GM18870 (cell line): Measurements from ENCODE around the gene ANTKMT.
"Not testable (repeated sequence)": the region's sequence is repeated elsewhere in the genome, so short reads cannot be mapped to it uniquely, and the experiment has no call there.

Source experiments
- ATAC-seq: cut with Tn5 transposase; IDR thresholded peaks from one replicate; pipeline ENCODE4 v1.9.1; 2021; ENCODE audit warnings: moderate library complexity; ENCODE audit not compliant: unreplicated experiment

ANTKMT gene

DNA sequence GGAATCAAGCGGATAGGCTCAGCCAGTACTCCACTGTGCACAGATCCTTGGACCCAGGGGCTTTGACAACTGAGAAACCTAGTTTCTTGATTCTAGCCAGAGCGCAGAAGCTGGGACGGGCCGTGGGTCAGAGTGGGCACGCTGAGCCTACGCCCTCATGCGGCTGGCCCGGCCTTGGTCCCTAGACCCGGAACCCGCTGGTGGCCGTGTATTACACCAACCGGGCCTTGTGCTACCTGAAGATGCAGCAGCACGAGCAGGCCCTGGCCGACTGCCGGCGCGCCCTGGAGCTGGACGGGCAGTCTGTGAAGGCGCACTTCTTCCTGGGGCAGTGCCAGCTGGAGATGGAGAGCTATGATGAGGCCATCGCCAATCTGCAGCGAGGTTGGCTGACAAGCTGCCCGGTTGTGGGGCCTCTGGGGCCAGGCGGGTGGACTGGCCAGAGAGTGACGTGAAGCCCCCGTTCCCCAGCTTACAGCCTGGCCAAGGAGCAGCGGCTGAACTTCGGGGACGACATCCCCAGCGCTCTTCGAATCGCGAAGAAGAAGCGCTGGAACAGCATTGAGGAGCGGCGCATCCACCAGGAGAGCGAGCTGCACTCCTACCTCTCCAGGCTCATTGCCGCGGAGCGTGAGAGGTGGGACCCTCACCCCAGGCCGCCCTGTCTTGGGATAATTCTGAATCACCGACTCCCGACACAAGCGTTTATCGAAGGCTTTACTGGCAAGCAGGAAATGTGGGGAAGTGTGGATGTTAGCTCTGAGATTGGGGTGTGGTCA, 39.8 kb upstream of the ANTKMT start:
- no peak for ATAC-seq

DNA sequence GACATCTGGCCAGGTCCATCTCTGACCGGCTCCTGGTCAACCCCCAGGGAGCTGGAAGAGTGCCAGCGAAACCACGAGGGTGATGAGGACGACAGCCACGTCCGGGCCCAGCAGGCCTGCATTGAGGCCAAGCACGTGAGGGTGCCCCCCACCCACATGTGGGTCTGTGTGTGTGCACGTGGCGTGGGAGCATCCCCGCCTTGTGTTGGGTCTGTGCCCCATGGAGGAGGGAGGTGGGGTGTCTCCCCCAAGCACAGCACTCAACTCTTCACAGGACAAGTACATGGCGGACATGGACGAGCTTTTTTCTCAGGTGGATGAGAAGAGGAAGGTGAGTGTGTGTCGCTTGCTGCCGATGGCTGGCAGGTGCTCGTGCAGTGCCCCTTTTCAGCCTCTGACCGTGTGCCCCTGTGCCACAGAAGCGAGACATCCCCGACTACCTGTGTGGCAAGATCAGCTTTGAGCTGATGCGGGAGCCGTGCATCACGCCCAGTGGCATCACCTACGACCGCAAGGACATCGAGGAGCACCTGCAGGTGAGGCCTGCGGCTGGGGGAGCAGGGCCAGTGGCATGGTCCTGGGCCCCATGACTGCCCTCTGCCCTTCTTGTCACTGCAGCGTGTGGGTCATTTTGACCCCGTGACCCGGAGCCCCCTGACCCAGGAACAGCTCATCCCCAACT, 39.1 kb upstream of the ANTKMT start:
- ATAC-seq = no peak

DNA sequence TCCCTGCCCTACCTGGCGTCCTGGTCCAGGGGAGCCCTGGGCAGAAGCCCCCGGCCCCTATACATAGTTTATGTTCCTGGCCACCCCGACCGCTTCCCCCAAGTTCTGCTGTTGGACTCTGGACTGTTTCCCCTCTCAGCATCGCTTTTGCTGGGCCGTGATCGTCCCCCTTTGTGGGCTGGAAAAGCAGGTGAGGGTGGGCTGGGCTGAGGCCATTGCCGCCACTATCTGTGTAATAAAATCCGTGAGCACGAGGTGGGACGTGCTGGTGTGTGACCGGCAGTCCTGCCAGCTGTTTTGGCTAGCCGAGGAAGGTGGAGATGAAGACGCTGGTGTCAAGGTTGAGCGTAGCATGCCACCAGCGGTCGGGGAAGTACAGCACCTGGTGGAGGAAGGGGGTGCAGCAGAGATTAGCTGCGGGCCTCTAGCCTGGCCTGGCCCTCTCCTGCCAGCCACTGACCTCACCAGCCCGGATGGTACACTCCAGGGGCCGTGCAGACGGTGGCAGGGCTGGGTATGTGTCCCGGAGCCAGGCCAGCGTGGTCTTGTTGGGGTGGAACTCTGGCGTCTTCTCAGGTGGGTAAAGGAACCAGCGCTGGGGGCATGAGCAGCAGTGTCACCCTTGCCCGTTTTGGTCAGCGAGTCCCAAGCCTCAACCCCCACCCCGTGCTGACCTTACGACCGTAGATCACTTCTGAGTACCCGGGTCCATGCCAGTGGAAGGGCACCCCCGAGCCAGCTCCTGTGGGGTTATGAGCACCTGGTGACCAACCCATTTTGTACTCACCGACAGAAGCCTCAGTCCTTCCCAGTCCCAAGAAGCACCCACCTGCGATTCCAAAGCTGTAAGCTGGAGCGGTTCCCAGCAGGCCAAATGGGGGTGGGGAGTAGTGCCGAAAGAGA, 38.2 kb upstream of the ANTKMT start:
- no peak for ATAC-seq

DNA sequence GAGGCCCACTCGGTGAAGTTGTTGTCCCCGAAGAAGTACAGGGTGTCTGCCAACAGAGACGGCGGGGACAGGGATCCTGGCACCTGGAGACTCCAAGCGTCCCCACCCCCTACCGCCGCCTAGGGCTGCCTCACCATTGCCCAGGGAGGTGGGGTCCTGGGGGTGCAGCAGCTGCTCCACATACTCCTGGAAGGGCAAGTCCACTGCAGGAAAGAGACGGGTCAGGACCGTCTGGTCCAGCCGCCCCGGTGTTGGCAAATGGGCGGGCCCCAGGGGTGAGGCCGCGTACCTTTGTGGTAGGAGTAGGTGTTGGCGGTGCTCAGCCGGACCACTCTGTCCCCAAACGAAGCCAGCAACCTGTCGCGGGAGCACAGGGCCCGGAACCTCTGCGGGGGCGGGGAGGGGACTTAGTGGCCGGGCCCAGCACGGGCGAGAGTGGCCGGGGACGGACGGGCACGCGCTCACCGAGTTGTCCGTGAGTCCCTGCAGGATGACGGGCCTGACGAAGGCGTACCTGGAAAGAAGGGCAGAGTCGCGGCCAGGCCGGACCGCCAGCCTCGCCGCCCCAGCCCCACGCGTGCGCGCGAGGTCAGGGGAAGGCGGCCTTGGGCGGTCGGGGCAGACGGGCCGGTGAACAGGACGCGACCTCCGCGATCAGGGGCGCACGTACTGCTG, 37.4 kb upstream of the ANTKMT start:
- ATAC-seq = no peak

DNA sequence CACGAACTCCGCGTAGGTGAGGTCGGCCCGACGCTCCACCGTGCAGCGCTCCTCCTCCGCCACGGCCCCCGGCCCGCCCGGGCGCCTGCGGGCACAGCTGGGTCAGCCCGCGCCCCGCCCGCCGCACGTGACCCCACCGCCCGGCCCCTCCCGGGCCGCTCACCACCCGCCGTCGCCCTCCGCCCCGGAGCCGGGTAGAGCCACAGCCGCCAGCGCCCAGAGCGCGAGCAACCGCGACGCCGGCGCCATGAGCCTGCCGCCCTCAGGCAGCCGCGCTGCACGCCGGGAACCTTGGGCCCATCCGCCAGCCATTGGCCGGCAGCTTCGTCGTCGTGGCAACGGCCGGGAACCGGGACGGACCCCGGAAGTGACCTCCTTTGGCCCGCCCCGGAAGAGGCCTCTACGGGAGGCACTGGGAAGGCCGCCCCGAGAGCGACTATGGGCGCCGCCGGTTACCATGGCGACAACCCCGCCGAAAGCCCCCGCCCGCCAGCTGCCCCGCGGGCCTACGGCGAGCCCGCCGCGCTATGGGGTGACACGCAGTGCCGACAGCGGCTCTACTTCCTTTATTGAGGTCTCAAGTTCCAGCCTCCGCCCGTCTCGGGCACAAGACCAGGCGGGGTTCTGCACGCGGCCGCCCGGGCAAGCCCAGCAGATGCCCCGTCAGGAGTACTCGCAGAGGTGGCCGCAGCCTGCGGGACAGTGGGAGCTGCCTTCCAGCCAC, 36.7 kb upstream of the ANTKMT start, which contains the start of gene JMJD8:
JMJD8 (minus strand) TSS at position 264 of the 724 bp plus-strand sequence; CDS start at position 249, 15 bp downstream.
- ATAC-seq = peak; percentile 53

DNA sequence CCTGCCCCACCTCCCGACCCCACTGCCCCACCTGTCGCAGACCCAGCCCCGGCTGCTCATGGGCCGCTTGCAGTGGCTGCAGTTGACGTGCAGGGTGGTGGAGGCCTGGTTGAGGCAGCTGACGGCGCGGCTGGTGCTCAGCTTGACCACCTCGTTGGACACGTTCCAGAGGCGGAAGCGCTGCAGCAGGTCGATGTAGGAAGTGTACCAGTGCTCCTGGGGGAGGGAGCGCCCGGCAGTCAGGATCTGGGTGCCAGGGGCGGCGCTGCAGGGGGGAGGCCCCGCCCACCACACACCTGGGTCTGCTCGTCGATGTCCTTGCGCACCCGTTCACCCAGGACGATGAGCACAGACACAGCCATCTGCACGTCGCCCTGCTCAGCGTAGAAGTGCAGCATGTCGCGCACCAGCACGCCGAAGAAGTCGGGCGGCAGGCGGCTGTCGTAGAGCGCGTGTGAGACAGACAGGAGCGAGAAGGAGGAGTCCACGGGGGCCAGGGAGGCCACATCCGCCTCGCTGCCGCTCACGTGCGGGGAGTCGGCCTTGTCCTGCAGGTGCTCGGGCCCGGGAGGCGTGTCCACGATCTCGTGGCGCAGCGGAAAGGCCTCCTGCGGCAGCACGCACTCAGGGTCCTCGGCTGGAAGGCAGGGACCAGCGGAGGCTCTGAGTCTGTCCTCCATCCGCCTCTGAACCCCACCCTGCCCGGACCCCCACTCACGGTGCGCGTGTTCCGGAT, 35.8 kb upstream of the ANTKMT start:
- ATAC-seq = no peak

DNA sequence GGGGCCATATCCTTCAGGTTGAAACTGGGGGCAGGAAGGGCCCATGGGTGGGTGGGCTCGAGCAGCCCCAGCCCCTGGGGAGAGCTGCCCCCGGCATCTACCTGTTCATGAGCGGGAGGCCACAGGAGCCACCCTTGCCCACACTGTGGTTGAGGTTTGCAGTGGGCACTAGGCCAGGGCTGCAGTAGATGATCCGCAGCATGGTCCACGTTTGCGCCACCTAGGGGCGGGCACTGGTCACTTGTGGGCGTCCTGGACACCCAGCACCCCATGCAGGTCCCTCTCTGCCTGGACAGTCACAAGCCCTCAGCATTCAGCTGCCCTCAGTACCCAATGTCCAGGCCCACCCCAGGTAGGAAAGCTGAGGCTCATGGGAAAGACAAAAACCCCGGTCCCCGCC, 35.0 kb upstream of the ANTKMT start:
- ATAC-seq = no peak

DNA sequence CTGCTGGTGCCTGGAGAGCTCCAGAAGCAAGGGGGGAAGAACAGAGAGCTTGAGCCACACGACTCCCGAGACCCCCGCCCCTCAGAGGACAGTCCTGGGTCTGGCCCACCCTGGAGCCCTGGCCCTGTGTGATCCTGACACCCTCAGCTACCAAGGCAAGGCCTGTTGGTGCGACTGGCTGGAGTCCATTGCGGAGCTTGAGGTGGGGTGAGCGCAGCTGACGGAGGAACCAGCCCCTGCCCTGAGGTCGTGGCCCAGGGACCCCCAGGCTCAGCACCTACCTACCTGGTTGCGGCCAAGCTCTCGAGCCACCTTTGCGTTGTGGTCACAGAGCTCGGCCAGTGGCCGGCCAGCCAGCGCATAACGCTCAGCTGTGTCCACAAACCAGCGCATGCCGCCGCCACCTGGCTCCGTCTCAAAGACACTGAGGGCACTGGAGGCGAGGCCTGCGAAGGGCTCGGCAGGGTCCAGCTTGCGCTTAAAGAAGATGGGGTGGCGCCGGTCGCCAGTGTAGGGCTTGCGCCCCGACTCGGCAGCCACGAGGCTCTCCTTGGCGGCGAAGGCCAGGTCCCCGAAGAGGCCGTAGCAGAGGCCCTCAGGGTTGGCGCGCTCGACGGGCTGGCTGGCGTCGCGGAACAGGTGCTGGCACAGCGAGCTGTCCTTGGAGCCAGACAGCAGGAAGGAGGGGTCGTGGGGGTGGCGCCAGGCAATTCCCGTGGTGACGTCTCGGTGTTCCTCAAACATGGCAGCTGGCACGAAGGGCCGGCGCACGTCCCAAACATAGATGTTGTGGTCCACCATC, 34.3 kb upstream of the ANTKMT start:
- ATAC-seq = no peak

DNA sequence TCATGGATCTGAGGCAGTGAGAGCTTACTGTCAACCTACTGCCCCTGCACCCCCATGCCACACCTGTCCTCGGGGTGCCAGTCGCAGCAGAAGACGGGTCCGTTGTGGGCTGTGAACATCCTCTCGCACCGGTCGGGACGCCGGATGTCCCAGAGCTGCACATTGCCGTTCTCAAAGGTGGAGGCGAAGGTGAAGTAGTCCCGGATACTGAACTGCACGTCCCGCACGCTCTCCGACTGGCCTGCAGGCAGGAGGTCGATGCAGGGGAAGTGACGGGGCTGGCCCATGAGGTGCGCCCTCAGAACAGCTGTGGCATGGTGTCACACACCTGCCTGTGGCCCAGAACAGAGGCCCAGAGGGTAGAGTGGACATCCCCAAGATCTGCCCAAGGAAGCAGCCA, 33.4 kb upstream of the ANTKMT start:
- no peak for ATAC-seq

DNA sequence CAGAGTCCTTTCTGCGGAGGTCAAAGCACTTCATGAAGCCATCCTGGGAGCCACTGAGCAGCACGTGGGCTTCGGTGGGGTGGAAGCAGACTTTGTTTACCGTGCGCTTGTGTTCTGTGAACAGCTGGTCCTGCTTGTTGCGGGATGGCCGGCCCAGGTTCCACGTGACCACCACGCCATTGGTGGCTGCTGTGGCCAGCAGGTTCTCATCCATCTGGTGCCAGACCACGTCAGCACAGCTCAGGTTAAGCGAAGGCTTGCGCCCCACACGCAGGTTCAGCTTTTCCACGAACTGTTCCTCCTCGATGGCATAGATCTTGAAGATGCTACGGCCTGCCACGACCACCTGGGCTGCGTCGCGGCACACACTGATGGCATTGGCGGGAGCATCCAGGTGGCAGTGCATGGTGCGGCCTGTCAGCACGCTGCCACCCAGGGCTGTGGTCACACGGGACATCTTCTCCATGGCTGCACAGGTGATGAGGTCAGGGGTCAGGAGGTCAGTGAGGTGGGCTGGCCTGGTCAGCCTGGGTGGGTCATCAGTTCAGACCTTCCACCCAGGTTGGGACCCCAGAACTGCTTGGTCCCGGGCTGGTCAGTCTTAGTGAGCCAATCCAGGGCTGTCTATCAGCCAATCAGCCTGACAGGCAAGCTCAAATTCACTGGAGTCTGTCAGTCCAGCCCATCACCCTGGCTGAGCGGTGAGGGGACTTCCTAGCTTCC, 31.6 kb upstream of the ANTKMT start:
- ATAC-seq = no peak

DNA sequence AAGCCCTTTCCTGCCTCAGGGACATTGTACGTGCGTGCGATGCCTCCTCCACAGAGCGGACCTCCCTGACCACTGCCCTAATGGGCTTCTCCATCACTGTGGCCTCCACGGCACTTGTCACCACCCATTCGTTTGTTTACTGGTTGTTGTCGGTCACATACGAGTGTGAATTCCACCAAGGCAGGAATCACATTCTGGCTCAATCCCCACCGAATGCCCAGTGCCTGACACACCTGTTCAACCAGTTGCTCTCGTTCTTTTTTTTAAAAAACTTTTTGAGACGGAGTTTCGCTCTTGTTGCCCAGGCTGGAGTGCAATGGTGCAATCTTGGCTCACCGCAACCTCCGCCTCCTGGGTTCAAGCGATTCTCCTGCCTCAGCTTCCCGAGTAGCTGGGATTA, 29.7 kb upstream of the ANTKMT start:
- not testable (repeated sequence) for ATAC-seq

DNA sequence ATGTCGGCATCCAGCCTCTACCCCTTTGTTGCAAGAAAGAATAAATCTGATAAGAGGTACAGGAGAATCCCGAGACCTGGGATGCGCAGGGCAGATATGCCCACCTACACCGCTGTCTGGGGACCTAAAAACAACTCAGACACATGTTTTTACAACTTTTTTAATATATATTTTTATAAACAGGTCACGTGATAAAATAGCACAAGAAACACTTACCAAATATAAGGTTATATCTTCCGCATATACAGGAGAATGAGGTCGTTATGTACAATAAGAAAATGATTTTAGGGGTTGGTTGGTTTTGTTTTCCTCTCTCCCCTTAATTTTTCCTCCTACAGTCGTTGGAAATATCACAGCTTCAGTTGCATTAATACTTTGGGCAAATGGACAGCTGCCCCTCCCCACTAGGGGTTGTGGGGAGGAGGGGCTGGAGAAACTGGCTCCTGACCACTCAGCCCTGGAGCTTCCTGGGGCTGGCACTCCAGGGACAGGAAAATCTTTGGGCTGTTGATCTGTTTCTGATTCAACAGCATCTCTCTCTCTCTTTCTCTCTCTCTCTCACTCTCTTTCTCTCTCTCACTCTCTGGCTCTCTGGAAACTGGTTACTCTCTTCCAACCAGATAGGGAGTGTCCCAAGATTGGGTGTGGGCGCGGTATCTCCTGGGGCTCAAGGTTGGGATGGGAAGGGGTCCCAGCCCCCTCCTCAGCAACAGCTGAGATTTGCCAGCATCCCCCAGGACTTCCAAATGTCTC, 28.4 kb upstream of the ANTKMT start:
- no peak for ATAC-seq

DNA sequence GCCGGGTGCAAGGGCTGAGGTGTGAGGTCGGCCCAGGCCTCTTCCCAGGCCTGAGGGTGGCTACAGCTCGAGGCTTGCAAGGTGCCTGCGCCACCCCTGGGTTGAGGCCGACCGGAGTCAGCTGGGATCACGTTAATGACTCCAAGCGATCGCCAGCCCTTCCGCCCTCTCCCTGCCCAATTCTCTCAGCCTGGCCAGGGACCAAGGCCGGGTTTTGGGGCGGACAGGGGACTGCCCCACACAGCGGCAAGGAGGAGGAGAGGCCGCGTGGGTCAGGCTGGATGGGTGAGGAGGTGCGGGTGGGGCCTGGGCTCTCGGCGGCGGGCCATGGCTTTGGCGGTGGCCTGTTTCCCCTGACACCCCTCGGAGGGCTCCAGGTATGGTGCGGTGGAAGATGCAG, 27.6 kb upstream of the ANTKMT start:
- ATAC-seq = no peak

DNA sequence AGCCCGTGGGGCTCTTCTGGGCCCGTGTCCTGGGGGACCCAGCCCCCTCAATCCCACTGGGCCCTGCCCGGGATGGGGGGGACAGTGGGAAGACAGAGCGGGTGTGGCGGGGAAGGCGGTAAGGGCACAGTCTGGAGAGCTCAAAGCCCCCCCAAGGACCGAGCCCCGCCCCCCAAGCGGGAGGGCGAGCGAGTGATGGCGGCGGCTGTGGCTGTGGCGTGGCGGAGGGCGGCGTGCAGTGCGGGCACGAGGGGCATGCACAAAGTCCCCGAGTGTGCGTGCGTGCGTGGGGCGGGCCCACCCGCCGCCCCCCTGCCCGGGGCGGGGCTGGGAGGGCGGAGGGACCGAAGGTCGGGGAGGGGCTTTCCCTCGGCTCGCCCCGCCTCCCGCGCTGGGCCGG, 27.2 kb upstream of the ANTKMT start:
- no peak for ATAC-seq

DNA sequence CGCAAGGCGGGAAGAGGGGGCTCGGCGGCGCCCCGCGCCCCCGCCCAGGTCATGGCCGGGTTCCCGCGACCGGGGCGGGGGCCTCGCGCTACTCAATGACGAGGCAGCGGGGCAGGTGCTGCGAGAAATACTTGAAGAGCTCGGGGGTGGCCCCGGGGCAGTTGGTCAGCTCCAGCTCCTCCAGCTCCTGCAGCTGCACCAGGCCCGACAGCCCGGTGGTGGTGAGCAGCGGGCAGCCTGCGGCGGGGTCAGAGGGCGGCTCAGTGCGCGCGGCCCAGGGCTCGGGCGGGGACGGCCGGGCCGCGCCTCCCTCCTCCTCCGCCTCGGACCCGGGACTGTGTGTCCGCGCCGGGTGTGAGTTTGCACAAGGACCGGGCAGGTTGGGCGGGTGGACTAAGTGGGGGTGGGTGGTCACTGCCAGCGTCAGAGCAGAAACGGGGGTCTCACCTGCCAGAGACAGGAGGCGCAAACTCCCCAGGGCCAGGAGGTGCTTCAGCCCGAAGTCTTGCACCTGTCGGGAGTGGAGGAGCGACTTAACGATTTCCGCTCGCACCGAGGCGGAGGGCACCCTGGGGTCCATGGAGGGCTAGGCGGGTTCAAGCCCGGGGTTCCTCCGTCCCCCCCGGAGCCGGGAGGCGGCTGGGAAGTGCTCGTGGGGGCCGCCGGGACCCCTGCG, 26.6 kb upstream of the ANTKMT start:
- no peak for ATAC-seq

DNA sequence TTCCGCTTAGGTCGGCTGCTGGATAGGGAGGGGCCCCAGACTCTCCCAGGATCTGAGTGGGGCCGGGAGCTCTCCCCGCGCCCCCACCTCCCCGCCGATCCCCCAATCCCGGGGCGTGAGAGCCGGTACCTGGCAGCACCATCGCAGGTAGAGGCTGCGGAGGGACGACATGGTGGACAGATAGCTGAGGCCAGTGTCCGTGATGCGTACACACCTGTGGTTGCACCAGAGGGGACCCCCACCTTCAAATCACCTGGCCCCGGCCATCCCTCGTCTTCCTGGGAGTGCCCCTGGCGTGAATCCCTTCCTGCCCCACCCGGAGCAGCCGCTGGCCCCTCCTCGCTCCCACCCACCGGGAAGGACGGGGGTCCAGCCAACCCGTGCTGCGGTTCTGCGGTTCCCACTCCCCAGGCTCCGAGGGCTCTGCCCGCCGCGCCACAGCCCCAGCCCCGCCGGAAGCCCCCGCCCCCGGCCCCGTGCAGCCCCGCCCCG, 26.0 kb upstream of the ANTKMT start:
- no peak for ATAC-seq
